ENCODE measurements around the gene RAP1GAP.
A peak's percentile ranks its signal among the peaks of the same experiment; 100 is the strongest.
"Not testable (repeated sequence)": the region's sequence is repeated elsewhere in the genome, so short reads cannot be mapped to it uniquely, and the experiment has no call there.

The RAP1GAP gene

DNA sequence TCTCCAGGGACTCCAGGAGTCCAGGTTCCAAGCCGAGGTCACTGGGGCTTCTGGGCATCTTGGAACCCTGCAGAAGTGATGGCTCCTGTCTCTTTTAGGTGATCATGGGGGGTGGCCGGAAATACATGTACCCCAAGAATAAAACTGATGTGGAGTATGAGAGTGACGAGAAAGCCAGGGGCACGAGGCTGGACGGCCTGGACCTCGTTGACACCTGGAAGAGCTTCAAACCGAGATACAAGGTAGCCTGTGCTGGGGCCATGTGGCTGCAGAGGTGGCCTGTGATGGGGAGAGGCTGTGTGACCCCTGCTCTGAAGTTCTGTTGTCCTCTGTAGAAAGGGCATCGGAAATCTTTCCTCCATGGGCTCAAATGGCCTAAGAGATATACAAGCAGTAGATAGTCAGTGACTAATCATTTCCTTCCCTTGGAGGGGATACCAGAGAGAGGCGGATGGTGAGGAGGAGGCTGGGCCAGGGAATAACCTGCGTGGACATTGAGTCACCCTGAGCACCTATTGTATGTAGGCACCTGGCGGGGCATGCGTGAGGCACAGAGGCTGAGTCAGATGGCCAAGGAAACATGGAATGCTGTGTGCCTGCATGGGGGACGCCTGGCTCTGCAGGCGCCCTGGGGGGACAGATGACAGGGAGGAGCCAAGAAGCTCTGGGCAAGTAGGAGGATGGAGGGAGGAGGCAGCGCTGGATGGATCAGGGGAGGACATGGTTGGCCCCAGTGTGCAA lies 101.0 kb downstream of the RAP1GAP start:
- no peak for DNase-seq

DNA sequence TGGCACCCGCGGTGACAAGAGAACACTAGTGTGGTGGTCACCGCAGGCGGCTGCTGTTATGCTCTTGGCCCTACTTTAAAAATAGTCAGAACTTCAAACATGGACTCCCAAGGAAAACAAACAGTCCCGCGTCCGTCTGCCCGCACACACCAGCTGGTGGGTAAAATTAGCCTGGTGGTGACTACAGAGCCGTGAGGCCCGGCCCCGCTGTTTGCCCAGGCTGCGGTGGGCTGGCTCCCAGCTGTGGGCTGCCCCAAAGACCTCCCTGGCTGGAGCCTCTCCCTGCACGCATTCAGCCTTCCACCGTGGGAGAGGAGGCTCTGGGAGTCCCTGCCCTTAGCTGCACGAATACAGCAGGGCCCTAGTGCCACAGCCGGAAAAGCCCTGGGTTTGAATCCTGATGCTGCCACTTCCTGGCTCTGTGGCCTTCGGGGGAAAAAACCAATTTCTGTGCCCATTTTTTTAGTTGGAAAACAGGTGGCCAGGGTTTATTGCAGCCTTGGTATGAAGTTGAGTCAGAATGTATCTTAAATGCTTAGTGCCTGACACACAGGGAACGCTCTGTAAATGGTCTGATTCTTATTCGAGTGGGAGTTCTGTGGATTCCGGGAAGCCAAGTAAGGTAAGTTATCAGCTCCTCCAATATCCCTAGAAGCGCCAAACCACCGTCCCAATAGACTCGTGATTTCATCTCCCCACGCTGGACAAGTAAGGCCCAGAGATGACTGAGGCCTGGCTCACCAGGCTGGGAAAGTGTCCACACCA lies 101.7 kb downstream of the RAP1GAP start:
- no peak for DNase-seq

DNA sequence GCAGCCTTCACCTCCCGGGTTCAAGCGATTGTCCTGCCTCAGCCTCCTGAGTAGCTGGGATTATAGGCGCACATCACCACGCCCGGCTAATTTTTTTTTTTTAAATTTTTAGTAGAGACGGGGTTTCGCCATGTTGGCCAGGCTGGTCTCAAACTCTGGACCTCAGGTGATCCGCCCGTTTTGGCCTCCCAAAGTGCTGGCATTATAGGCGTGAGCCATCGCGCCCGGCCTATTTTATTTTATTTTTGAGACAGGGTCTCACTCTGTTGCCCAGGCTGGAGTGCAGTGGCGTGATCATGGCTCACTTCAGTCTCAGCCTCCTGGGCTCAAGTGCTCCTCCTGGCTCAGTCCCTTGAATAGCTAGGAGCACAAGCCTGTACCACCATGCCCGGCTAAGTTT lies 102.8 kb downstream of the RAP1GAP start:
- not testable (repeated sequence) for DNase-seq

DNA sequence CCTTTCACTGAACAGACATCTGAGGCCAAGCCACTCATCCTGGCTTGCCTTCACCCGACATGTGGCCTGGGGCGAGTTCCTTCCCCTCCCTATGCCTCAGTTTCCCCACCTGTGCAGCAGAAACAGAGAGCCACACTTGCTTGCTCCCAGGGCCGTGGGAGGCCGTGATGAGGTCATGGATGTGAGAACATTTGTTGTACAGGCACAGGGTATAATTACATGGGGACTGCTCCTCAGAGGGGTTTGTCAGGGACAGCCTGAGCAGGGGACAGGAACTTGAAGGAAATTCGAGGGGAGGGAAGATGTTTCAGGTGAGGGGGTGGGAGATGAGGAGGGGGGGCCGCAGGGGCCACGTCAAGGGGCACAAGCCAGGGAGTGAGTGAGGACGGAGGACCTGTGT lies 103.9 kb downstream of the RAP1GAP start:
- DNase-seq = no peak

DNA sequence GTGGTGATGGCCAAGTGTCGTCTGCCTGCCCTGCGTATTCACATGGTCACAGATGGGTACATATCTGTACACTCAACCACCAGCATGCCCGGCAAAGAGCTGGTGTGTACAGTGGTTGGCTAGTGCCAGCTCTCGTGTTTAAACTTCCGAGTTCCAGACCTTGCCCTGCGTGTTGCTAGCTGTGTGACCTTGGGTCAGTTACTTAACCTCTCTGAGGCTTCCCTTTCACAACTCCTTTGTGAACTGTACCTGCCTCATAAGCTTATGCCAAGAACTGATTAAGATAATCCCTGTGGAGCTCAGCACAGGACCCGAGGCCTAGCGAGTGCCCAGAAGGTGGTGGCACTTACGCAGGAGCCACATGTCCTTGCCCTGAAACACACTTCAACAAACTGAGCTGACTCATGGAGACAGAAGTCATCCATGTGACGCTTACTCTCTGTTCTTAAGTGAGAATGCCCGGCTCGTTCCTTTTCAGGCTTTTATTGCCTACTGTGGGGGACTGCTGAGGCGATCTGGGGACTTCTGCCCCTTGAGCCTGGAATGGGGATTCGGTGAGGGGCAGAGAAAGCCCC lies 104.5 kb downstream of the RAP1GAP start:
- no peak for DNase-seq

DNA sequence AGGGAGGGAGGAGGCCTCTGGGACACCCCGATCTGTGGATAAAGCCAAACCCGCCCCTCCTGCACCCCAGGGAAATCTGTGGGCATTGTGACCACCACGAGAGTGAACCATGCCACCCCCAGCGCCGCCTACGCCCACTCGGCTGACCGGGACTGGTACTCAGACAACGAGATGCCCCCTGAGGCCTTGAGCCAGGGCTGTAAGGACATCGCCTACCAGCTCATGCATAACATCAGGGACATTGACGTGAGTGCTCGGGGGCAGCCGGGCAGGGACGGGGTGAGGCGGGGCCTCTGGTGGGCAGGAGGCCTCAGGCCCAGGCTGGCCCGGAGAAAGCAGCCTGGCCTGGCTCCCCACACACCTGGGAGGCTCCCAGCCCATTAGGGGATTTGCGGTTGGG lies 105.2 kb downstream of the RAP1GAP start:
- DNase-seq = no peak

DNA sequence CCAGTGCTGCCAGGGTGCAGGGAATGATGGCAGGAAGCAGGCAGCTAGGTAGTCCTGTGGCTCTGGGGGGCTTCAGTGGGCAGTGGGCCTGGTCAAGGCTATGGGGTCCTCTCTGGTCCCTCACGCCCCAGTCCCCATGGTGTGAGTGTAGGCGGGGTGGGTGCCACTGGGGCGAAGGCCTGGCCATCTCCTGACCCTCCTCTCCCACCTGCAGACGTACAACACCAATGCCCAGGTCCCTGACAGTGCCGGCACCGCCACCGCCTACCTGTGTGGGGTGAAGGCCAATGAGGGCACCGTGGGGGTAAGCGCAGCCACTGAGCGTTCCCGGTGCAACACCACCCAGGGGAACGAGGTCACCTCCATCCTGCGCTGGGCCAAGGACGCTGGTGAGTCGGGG lies 106.3 kb downstream of the RAP1GAP start:
- no peak for DNase-seq

DNA sequence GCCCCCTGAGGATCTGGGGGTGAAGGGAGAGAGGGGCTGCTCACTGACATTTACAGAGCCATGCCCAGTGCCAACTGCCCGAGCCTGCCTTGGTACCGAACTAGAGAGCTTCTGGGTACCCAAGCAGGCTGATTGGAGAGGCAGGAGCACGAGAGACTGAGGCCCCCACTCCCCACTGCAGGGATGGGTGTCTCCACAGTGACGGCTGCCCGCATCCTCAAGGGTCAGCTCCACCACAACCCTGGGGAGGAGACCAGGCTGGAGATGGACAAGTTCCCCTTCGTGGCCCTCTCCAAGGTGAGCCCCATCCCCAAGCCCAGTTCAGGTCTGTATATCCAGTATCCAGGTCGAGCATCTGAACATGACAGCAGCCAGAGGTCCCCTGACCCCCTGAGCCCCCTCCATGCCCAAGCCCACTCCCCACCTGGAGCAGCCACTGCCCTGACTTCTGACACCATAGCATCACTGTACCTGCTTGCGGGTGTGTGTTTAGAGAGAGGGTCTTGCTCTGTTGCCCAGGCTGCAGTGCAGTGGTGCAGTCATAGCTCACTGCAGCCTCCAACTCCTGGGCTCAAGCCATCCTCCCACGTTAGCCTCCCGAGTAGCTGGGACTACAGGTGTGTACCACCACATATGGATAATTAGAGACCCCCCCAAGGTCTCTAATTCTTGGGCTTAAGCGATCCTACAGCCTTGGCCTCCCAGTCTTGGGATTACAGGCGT lies 108.1 kb downstream of the RAP1GAP start:
- no peak for DNase-seq

DNA sequence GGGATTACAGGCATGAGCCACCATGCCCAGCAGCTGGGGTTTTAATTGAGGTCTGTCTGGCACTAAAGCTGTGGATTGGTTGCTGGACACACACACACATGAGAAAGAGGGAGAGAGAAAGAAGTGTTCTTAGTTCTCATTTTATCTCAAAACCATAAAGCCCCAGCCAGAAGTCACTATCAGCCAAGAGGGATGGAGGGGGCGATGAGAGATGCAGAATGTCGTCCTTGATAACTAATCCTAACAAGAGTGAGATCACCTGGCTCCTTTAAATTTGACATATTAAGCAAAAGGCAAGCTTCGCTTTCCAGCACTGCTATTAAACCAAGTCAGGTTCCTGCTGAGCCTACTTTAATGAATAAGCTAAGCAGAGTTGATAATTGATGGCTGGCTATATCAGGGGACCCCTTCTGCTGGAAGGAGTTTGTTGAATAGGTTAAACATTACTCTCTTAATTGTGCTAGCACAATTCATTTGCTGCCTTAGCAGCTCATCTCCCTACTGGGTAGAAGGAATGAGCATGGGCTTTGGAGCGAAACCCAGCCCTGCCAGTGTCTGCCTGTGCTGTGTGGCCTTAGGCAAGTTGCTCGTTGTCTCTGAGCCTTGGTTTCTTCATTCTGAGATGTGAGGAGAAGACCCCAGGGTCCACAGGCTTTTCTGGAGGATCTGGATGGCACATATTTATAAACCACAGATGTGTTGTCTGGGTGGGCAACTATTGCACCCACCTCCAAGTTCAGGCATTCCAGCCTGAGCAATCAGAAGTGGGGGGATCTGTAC lies 109.2 kb downstream of the RAP1GAP start:
- DNase-seq = peak; percentile 36

DNA sequence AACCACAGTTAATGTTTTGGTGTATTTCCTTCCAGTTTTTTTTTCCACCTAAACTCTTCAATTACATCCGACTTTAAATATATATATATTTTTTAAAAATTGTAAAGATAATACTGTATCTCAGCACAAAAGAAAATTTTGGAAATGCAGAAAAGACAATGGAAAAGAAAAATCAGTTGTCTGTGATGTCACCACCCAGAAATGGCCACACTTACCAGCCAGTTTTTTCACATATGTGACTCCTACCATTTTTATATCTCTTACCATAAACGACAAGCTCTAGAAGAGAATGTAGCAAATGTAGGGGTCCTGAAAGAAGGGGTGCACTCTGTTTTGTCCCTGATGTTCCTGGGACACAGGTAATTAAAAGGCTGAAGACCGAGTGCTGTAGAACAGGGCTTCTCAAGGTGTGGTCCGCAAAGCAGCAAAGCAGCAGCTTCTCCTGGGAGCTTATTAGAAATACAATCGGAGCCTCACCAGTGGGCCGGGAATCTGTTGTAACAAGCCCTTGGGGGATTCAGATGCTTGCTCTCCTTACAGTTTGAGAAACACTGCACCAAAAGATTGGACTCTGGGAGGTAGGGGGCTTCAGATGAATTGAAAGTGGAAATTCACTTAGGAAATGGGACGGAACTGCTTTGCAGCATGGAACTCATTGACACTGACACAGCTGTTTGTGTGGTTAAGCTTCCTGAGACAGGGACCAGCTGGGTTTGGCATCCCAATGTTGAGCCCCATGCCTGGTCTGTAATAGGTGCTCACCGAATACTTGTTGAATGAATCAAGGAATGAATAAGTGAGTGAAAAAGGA lies 115.8 kb downstream of the RAP1GAP start:
- no peak for DNase-seq

DNA sequence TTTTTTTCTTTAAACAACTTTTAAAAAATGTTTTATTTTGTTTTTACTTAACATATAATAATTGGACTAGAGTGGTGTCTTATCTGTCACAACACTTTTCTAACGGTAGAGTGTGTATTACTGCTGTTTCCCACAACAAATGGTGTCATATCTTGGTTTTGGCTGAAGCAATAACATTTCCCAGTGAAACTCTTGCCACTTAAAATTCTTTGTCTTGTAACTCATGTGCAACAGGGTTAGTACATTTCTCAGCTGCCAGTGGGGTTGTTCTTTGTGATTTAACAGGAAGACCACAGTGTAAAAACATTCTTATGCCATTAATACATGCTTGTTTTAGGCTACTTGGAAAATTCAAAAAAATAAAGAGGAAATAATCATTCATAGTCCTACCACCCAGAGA lies 116.4 kb downstream of the RAP1GAP start:
- DNase-seq = peak; percentile 68

DNA sequence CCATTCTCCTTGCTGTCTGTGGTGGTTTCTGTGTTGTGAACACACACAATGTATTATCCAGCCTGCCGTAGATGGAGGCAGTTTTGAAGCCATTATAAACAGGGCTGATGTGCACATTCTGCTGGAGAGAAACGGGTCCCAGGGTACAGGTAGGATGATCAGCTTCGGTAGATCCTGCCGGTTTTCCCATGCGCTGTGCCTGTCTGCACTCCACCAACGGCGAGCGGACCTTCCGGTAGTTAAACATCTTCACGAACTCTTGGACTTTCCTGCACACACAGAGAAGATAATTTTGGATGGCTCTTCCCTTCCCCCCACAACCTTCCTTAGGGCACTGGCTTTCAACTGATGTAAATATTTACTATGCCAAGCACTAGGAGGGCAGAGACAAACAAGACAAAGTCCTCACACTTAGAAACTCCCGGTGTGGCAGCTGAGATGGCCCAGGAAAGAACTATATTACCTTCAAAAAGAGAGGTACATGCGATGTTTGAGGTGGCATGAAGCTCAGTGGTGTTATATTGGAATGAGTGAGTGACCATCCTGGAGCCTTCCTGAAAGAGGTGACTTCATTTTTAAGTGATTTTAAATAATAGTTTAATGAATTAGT lies 118.2 kb downstream of the RAP1GAP start:
- DNase-seq = no peak

DNA sequence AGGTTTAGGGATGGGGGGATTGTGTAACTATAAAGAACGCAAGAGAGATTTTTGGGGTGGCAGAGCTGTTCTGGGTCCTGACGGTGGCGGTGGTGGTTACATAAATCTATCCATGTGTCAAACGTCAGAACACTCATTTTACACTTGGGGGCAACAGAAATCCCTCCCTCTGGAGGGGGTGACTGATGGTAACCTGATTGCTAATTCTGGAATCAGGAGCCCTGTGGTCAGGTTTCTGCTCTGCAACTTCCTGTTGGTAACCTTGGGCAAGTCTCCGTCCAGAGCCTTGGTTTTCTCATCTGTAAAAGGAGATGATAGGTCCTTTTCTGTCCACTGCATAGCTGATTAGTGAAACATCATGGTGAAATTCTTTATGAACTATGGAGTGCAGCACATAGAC lies 119.1 kb downstream of the RAP1GAP start:
- peak; percentile 37 for DNase-seq

DNA sequence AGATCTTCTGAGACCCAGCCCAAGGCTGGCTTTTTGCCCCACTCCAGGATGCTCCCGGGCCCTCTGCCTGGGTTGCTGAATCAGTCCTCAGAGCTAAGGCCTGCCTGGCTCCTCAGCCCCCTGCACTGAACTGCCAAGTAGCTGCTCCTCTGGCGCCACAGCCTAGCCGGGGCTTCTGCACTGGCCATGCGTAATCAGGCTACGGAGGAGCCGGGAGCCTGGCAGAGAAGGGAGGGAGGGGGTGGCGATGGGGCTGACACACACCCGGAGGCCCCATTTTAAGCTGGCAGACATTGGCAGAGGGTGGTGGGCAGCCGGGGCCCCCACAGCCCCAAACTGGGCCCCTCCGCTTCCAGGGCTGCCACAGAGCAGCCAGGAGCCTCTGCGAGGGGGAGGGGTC lies 121.3 kb downstream of the RAP1GAP start:
- no peak for DNase-seq

Measured in hematopoietic multipotent progenitor cell treated with erythropoietin and hydrocortisone succinate and interleukin-3 and kit ligand, for 4 days (in vitro differentiated cells).